ENCODE results near the gene ANG. TPM values are rescaled to one million over a fixed set of nuclear protein-coding genes. Genes with fewer than 3 reads are reported as not detected.

Gene ANG
- total RNA-seq, 1 experiment from 2014 or later = 24.7 TPM

GRCh38 chr14:20658246-20658645, 30.3 kb upstream of the ANG start:
- H3K4me3 ChIP-seq (ENCODE audit: low read depth, low read length) = no peak overlapping the region
- no peaks in the 10 kb centered on the region for H3K36me3 ChIP-seq (ENCODE audit: control insufficient read depth, insufficient read depth, low read length)
- CTCF ChIA-PET = interaction anchor here (0.6 to 2.1 kb wide), 8 partner anchors 22 to 246 kb away, joined by 3 to 17 read pairs (median 4); no protein-coding TSS in a partner anchor
- no peaks in the 10 kb centered on the region for H3K9me3 Mint-ChIP-seq (ENCODE audit: unreplicated experiment)
- H3K4me3 Mint-ChIP-seq (ENCODE audit: unreplicated experiment) = peak overlapping the region; percentile 68
- no peaks in the 10 kb centered on the region for H3K27me3 ChIP-seq (replicated peaks; ENCODE audit: control insufficient read depth, insufficient read depth, low read length)
- peaks cover 6% of the 10 kb centered on the region; the same call in 1 of the 2 replicates for H3K4me1 ChIP-seq
- no peaks in the 10 kb centered on the region for H3K36me3 Mint-ChIP-seq (ENCODE audit: insufficient read depth, unreplicated experiment)
- no peak overlapping the region for H3K27ac Mint-ChIP-seq (ENCODE audit: unreplicated experiment)
- TF ChIP-seq CTCF (IDR thresholded peaks at IDR 0.05; ENCODE audit: insufficient read depth in 1 of 2, low read depth in 1 of 2, low read length in 1 of 2, severe bottlenecking in 1 of 2, unreplicated experiment in 1 of 2) = no peak
- intact Hi-C loops (cut with micrococcal nuclease; ENCODE audit: unreplicated experiment) = no loop called here
- no peaks in the 10 kb centered on the region for H3K27me3 Mint-ChIP-seq (ENCODE audit: insufficient read depth, unreplicated experiment)
- peaks cover 12% of the 10 kb centered on the region for H3K4me1 Mint-ChIP-seq (ENCODE audit: low read depth, unreplicated experiment)
- no peak for DNase-seq
- H3K9me3 ChIP-seq = no peaks in the 10 kb centered on the region
- BruUV-seq (replicated peaks) = no TSS peak
- POLR2A ChIA-PET = no interaction called here

- intact Hi-C loops (cut with micrococcal nuclease; ENCODE audit: unreplicated experiment) = no loop called here
- TF ChIP-seq CTCF (IDR thresholded peaks at IDR 0.05; ENCODE audit: insufficient read depth in 1 of 2, low read depth in 1 of 2, low read length in 1 of 2, severe bottlenecking in 1 of 2, unreplicated experiment in 1 of 2) = no peak
- no peaks in the 10 kb centered on the region for H3K27me3 ChIP-seq (replicated peaks; ENCODE audit: control insufficient read depth, insufficient read depth, low read length)
- POLR2A ChIA-PET = no interaction called here
- DNase-seq = no peak
- Mint-ChIP-seq H3K4me3 (ENCODE audit: unreplicated experiment) (no peak overlapping the region), H3K36me3 (ENCODE audit: insufficient read depth, unreplicated experiment) (no peaks in the 10 kb centered on the region), H3K9me3 (ENCODE audit: unreplicated experiment) (no peaks in the 10 kb centered on the region), H3K27ac (ENCODE audit: unreplicated experiment) (no peak overlapping the region), H3K4me1 (ENCODE audit: low read depth, unreplicated experiment) (peaks cover 8% of the 10 kb centered on the region), H3K27me3 (ENCODE audit: insufficient read depth, unreplicated experiment) (no peaks in the 10 kb centered on the region)
- no peak overlapping the region for H3K4me3 ChIP-seq (ENCODE audit: low read depth, low read length)
- CTCF ChIA-PET = interaction anchor here (2.1 kb wide), 1 partner anchor 23 kb away, joined by 10 read pairs; no protein-coding TSS in a partner anchor
- no peaks in the 10 kb centered on the region for H3K9me3 ChIP-seq
- H3K4me1 ChIP-seq = peaks cover 6% of the 10 kb centered on the region; the same call in 1 of the 2 replicates
- no peaks in the 10 kb centered on the region for H3K36me3 ChIP-seq (ENCODE audit: control insufficient read depth, insufficient read depth, low read length)
- no TSS peak for BruUV-seq (replicated peaks)
Measured at GRCh38 chr14:20659336-20659735, 29.2 kb upstream of the ANG start.

GRCh38 chr14:20659813-20660395, 28.7 kb upstream of the ANG start:
- intact Hi-C loops (cut with micrococcal nuclease; ENCODE audit: unreplicated experiment) = no loop called here
- Histone ChIP-seq H3K27me3 (replicated peaks; ENCODE audit: control insufficient read depth, insufficient read depth, low read length) (no peaks in the 10 kb centered on the region), H3K36me3 (ENCODE audit: control insufficient read depth, insufficient read depth, low read length) (no peaks in the 10 kb centered on the region), H3K9me3 (no peaks in the 10 kb centered on the region), H3K4me1 (peaks cover 10% of the 10 kb centered on the region; the same call in 1 of the 2 replicates), H3K4me3 (ENCODE audit: low read depth, low read length) (no peak overlapping the region)
- Mint-ChIP-seq H3K9me3 (ENCODE audit: unreplicated experiment) (no peaks in the 10 kb centered on the region), H3K36me3 (ENCODE audit: insufficient read depth, unreplicated experiment) (no peaks in the 10 kb centered on the region), H3K4me3 (ENCODE audit: unreplicated experiment) (no peak overlapping the region), H3K4me1 (ENCODE audit: low read depth, unreplicated experiment) (peaks cover 7% of the 10 kb centered on the region), H3K27ac (ENCODE audit: unreplicated experiment) (no peak overlapping the region), H3K27me3 (ENCODE audit: insufficient read depth, unreplicated experiment) (no peaks in the 10 kb centered on the region)
- DNase-seq = no peak
- TF ChIP-seq CTCF (IDR thresholded peaks at IDR 0.05; ENCODE audit: insufficient read depth in 1 of 2, low read depth in 1 of 2, low read length in 1 of 2, severe bottlenecking in 1 of 2, unreplicated experiment in 1 of 2) = no peak
- ChIA-PET POLR2A (no interaction called here), CTCF (interaction anchor here (1.2 kb wide), 1 partner anchor 31 kb away, joined by 3 read pairs; no protein-coding TSS in a partner anchor)
- BruUV-seq (replicated peaks) = no TSS peak
